ENCODE measurements around the gene PLCD3.

PLCD3 gene

GRCh38 chr17:45098869-45099616 lies 33.3 kb downstream of the PLCD3 start:
- no peak overlapping the region for H3K4me3 ChIP-seq (ENCODE audit: severe bottlenecking)
- DNase-seq (ENCODE audit: low spot score): no peak

DNA sequence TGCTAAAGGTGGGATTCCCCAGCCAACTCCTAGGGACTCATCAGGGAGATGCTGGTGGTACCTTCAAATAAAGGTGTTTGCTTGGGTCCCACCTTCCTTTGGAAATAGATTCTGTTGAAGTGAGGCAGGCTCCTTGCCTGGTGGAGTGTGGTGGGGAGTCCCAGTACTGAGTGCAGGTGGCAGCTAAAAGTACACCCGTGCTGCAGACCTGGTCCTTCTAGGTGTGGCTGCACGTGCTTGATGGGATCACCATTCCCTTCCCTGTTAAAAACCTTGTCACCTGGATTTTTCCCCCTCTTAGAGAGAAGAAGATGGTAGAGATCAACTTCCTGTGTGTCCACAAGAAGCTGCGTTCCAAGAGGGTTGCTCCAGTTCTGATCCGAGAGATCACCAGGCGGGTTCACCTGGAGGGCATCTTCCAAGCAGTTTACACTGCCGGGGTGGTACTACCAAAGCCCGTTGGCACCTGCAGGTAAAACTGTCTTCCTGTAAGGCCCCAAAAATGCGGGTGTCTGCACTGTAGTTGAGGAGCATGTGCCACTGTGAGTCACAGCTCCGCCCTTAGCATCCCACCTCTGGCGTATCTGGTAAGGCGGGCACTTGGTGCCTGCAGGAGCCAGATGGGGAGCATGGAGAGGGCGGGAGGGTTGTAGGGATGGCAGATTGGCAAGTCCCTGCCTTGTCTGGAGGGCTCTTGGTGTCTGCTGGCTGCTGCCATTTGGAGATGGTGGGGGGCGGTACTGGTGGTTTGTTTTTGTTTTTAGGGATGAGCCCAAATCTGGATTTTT lies 34.0 kb downstream of the PLCD3 start:
- H3K4me1 ChIP-seq (ENCODE audit: insufficient read depth, poor library complexity, severe bottlenecking): peaks cover 4% of the 10 kb centered on the region
- H3K27me3 ChIP-seq (ENCODE audit: insufficient read depth, poor library complexity, severe bottlenecking): no peaks in the 10 kb centered on the region
- H3K36me3 ChIP-seq (ENCODE audit: low read depth): peaks cover 93% of the 10 kb centered on the region
- TF ChIP-seq, protein P1, sequence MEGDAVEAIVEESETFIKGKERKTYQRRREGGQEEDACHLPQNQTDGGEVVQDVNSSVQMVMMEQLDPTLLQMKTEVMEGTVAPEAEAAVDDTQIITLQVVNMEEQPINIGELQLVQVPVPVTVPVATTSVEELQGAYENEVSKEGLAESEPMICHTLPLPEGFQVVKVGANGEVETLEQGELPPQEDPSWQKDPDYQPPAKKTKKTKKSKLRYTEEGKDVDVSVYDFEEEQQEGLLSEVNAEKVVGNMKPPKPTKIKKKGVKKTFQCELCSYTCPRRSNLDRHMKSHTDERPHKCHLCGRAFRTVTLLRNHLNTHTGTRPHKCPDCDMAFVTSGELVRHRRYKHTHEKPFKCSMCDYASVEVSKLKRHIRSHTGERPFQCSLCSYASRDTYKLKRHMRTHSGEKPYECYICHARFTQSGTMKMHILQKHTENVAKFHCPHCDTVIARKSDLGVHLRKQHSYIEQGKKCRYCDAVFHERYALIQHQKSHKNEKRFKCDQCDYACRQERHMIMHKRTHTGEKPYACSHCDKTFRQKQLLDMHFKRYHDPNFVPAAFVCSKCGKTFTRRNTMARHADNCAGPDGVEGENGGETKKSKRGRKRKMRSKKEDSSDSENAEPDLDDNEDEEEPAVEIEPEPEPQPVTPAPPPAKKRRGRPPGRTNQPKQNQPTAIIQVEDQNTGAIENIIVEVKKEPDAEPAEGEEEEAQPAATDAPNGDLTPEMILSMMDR (IDR thresholded peaks at IDR 0.05; ENCODE audit: poor library complexity, severe bottlenecking): no peak
- no peak overlapping the region for H3K4me3 ChIP-seq (ENCODE audit: severe bottlenecking)
- peak overlapping the region; percentile 12 for H3K27ac ChIP-seq (ENCODE audit: poor library complexity, severe bottlenecking)
- H3K9me3 ChIP-seq (ENCODE audit: severe bottlenecking): no peaks in the 10 kb centered on the region
- DNase-seq (ENCODE audit: low spot score) (no peak), ATAC-seq (ENCODE audit: low read depth) (0 out of 3 replicates have a peak, but pooled peaks have one; percentile 28)

More at GRCh38 chr17:45098869-45099616, 33.3 kb downstream of the PLCD3 start:
- Histone ChIP-seq H3K27ac (ENCODE audit: poor library complexity, severe bottlenecking) (peak overlapping the region; percentile 12), H3K27me3 (ENCODE audit: insufficient read depth, poor library complexity, severe bottlenecking) (no peaks in the 10 kb centered on the region), H3K9me3 (ENCODE audit: severe bottlenecking) (no peaks in the 10 kb centered on the region), H3K36me3 (ENCODE audit: low read depth) (peaks cover 93% of the 10 kb centered on the region), H3K4me1 (ENCODE audit: insufficient read depth, poor library complexity, severe bottlenecking) (no peaks in the 10 kb centered on the region)
- TF ChIP-seq, protein P1 (IDR thresholded peaks at IDR 0.05; ENCODE audit: poor library complexity, severe bottlenecking): peak; percentile 94
- peak; percentile 94 for ATAC-seq (ENCODE audit: low read depth)

DNA sequence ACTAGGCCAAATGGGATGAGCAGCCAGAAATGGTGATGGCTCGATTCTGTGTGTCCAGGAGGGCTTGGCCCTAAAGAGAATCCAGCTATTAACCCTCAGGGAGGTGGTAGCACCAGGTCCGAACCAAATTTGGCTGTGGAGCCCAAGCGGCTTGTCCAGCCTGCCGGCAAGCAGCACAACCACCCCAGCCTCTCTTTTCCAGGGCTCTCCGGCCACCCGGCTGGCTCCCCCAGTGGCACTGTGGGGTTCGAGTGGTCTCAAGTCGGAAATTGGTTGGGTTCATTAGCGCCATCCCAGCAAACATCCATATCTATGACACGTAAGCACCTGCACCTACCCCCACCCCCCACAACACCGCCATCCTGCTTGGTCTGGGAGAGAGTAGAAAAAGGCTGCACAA lies 35.4 kb downstream of the PLCD3 start:
- Histone ChIP-seq H3K27me3 (ENCODE audit: insufficient read depth, poor library complexity, severe bottlenecking) (no peaks in the 10 kb centered on the region), H3K9me3 (ENCODE audit: severe bottlenecking) (no peaks in the 10 kb centered on the region), H3K36me3 (ENCODE audit: low read depth) (peaks cover 85% of the 10 kb centered on the region), H3K4me3 (ENCODE audit: severe bottlenecking) (no peak overlapping the region), H3K4me1 (ENCODE audit: insufficient read depth, poor library complexity, severe bottlenecking) (peaks cover 15% of the 10 kb centered on the region), H3K27ac (ENCODE audit: poor library complexity, severe bottlenecking) (no peak overlapping the region)
- DNase-seq (ENCODE audit: low spot score) (no peak), ATAC-seq (ENCODE audit: low read depth) (no peak)
- TF ChIP-seq, protein P1 (IDR thresholded peaks at IDR 0.05; ENCODE audit: poor library complexity, severe bottlenecking): no peak

- TF ChIP-seq, protein P1 (IDR thresholded peaks at IDR 0.05; ENCODE audit: poor library complexity, severe bottlenecking): peak; percentile 69
- Histone ChIP-seq H3K9me3 (ENCODE audit: severe bottlenecking) (no peaks in the 10 kb centered on the region), H3K27me3 (ENCODE audit: insufficient read depth, poor library complexity, severe bottlenecking) (no peaks in the 10 kb centered on the region), H3K27ac (ENCODE audit: poor library complexity, severe bottlenecking) (no peak overlapping the region), H3K36me3 (ENCODE audit: low read depth) (peaks cover 88% of the 10 kb centered on the region), H3K4me3 (ENCODE audit: severe bottlenecking) (no peak overlapping the region), H3K4me1 (ENCODE audit: insufficient read depth, poor library complexity, severe bottlenecking) (peaks cover 17% of the 10 kb centered on the region)
- DNase-seq (ENCODE audit: low spot score): no peak
- no peak for ATAC-seq (ENCODE audit: low read depth)
Observed at GRCh38 chr17:45096141-45096540, 36.2 kb downstream of the PLCD3 start.

Data from RWPE2 (cell line).